Stimulated activated naive CD8-positive, alpha-beta T cell treated with anti-CD3 and anti-CD28 coated beads, Interleukin-15, Interleukin-2, amounts not matched to agents 100 U/mL and 50 U/mL, for 24 hours (primary cell): ENCODE results near the gene ORC3.

Experiments used
- ATAC-seq: fragments of 150-1000 bp; cut with Tn5 transposase; one replicate; pipeline ENCODE4 v1.10.0; 2021
- DNase-seq: peaks from one replicate; pipeline ENCODE4 v3.0.0; 2021

Gene ORC3

GRCh38 chr6:87589693-87590416 lies at the start of gene ORC3, which contains the start of gene RARS2:
Gene ORC3 (plus strand): TSS chr6:87590135. CDS start chr6:87590169, 34 bp downstream.
Gene RARS2 (minus strand): TSS chr6:87589987. CDS start chr6:87589957, 30 bp downstream.
- ATAC-seq (peak; percentile 100), DNase-seq (peak; percentile 97)

- no peak for DNase-seq
Observed at GRCh38 chr6:87540539-87540938, 49.4 kb upstream of the ORC3 start.

GRCh38 chr6:87541041-87541440 lies 48.9 kb upstream of the ORC3 start:
- ATAC-seq (no peak), DNase-seq (no peak)

More at GRCh38 chr6:87540539-87540938, 49.4 kb upstream of the ORC3 start:
- no peak for ATAC-seq

DNA sequence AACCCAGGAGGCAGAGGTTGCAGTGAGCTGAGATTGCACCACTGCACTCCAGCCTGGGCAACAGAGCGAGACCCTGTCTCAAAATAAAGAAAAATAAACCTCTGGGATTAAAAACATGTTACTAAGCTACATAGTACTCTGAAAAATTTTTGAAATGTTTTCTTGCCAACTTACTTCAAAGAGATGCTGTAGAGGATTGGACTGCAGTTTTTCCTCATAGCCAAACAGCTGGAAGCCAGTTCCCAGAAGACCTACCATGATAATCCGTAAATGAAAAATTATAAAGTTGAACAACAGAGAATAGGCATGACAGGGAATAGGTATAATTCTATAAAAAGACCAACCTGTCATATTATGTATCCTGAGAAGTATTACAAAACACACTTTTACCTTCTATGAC lies 48.2 kb upstream of the ORC3 start:
- ATAC-seq (no peak), DNase-seq (no peak)

DNA sequence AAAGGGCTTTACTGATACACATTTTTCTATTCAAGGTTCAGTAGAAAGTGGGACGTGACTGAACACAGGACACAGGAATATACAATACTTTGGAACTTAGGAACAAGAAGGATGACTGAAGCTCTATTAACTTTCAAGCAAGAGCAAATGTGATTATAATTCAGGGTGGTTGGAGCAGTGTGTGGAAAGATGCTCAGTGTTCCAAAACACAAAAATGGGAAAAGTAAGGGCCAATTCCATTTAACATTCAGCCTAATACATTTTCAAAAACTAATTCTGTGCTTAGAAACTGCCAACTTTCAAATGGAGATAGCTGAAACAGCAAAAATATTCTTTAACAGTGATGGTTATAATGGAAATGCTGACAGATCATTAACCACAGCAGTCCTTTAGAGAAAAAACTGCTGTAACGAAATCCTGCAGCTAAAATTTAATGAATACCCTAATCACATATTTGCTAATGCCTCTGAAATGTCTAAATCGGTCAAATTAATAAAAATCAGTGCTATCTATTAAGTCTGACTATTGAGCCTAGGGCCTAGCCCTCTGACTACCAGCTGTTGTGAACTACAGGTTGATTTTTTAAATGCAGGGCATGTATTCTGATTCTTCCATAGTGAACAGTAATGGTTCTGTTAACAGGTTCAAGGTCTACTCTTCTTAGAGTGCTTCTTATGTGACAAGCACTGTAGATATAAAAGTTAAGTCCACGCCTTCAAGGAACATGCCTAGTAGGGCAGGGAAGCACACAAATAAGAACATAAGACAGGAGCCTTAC lies 46.0 kb upstream of the ORC3 start:
- DNase-seq (no peak), ATAC-seq (no peak)

DNA sequence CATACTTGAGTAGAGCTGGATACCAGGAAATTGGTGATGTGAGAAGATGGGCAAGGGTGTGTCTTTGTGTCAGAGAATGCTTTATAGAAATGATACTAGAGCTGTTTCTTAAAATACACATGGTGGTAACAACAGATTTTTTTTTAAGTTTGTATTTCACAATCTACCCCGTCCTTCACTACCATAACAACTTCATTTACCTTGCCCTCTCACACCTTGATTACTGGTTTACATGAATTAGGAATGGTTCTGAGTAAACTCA lies 45.5 kb upstream of the ORC3 start:
- no peak for ATAC-seq
- DNase-seq, result no peak

DNA sequence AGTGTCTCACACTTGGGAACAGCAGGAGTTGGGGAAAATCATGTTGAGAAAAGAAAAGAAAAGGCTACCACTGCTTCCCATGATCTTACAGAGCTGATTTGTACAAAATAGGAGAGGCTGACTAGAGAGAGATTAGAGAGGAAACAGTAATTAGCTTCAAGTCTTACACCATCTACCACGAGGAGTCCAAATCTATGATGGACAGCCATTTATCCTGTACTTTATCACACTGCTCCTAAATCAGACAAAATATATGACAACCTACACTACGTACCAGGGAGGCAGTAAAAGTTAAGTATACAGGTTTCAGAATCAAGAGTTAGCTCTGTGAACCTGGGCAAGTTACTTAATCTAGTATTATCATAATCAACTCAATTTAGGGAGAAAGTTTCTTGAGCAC lies 38.1 kb upstream of the ORC3 start:
- DNase-seq (no peak), ATAC-seq (no peak)

- DNase-seq (no peak), ATAC-seq (no peak)
Observed at GRCh38 chr6:87553159-87553765, 36.7 kb upstream of the ORC3 start.

- ATAC-seq, result no peak
- no peak for DNase-seq
Observed at GRCh38 chr6:87555506-87555905, 34.4 kb upstream of the ORC3 start.

- no peak for DNase-seq
- no peak for ATAC-seq
Observed at GRCh38 chr6:87558446-87558845, 31.5 kb upstream of the ORC3 start.

DNA sequence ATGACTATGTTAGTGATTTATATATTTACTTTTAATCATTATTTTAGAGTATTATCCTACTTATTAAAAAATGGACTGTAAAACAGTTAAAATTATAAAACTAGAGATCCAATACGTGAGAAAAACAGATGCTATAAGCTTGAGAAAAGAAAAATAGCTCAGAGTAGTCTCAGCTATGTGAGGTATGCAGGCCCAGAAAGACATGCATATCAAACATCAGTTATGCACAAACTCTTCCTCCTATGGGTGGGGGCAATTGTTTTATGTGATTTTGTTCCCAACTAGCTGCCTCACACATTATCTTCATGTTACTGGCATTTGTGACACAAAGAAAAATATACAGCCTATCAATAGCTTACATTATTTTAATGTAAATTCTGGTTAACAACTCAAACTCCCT lies 28.9 kb upstream of the ORC3 start:
- no peak for DNase-seq
- no peak for ATAC-seq

DNA sequence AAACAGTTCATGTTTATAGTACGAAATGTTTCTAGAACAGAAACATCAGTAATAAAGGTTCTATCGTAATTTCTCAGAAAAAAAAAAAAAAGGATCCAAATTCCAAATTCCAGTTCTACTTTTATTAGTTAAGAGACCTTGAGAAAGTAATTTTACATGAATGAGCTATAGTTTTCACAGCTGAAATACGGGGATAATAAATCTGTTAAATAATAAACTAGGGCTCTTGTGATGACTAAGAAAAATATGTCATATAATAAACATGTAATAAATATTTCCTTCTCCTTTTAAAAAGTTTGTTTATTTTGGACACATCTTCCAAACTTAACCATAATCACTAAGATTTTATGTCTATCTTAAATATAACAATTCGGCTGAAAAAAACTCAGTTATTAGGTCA lies 17.9 kb upstream of the ORC3 start:
- ATAC-seq (no peak), DNase-seq (no peak)

DNA sequence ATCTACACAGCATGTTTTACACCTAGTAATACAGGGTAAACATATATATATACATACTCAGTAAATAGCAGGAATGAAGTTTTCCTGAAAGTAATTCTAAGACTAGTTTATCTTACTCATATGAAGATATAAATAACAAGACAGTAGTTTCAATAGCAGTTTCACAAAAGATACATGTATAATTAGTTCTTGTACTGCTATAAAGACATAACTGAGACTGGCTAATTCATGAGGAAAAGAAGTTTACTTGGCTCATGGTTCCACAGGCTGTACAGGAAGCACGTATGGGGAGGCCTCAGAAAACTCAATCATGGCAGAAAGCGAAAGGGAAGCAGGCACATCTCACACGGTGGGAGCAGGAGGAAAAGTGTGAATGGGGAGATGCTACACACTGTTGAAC lies 17.1 kb upstream of the ORC3 start:
- ATAC-seq, result no peak

DNA sequence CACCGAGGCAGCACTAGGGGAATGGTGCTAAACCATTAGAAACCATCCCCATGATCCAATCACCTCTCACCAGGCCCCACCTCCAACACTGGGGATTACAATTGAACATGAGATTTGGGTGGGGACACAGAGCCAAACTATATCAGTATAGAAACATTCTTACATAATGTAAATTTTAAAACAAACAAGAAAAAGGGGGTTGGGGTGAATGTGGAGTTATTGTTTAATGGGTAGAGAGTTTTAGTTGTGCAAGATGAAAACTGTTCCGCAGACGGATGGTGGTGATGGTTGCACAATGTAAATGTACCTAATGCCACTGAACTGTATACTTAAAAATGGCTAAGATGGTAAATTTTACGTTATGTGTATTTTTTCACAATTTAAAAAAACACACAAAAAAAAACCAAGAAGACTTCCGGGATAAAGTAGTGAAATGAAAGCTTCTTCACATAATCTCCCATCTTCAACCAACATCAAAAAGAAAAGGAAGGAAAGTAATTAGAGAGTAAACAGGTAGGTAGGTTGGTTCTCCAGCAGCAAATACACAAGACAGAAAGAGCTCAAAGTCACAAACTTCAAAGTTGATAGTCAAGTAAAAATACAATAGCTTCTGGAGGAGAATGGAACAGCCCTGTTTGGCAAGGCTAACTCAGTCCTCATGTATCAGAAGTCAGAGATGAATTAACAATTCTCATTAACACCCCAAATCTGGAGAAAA lies 16.5 kb upstream of the ORC3 start:
- DNase-seq (no peak), ATAC-seq (no peak)

More for the DNA sequence above, 17.1 kb upstream of the ORC3 start:
- DNase-seq, result no peak

DNA sequence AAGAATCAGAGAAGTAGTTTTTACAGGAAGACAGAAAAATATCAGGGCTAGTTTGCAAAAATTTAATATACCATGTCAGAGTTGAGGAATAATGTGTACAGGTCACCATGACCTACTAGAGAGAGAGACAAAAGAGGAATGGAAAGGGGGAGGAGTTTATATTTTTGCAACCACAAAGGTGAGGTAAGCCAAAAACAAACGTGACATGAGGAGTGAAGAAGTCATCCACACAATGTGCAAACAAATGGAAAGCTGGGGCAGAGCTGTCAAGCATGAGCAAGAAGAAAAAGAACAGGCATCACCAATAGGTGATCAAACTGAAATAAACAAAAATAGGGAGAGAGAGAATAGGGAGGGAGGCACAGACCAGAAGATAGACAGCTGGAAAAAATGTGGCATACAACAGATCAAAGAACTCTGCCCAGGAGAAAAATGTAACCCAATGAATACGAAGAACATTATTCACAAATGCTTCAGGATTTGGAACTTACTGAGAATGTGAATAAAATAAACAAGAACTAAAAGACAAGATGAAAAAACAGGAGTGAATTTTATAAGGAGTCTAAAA lies 15.6 kb upstream of the ORC3 start:
- no peak for ATAC-seq
- no peak for DNase-seq

- ATAC-seq (no peak), DNase-seq (no peak)
Observed at GRCh38 chr6:87575423-87575822, 14.5 kb upstream of the ORC3 start.

DNA sequence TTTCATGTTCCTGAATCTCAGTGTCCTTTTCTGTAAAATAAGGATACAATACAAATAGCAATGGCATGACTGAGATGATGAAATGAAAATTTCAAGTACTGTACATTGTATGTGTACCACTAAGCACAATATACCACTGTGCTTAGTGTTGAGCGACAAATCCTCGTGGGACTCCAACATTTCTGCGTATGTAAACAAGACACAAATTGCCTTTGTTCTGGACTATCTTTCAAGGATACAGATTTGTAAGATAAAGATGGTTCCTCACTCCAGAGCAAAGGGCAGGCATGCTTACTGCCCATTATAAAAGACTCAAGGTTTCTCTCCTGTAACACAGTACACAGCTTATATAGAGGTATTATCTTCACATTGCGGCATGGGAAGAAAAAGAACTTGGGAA lies 6.1 kb upstream of the ORC3 start:
- ATAC-seq (no peak), DNase-seq (no peak)

DNA sequence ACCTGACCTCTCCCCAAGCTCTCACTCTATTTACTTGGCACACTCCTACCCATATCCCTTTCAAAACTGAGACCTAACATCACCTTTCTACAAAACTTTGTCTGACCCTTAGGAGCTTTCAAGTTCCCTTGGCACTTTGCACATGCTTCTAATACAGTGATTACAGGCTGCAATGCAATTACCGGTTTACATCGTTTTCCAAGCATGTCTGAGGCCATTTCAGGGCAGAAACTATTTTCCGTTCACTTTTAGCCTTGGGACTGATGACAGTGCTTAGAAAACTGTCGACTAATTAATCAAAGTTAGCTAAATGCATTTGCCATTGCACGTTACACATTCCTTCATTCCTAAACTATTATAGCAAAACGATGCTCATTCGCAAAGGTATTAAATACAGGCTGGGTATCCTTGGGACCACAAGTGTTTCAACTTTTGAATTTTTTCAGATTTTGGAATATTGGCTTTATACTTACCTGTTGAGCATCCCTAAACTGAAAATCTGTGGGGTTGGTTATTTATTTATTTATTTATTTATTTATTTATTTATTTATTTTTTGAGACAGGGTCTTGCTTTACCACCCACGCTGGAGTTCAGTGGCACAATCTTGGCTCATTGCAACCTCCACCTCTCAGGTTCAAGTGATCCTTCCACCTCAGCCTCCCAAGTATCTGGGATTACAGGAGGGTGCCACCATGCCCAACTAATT lies 3.4 kb upstream of the ORC3 start:
- DNase-seq (no peak), ATAC-seq (no peak)

- DNase-seq (no peak), ATAC-seq (no peak)
Observed at GRCh38 chr6:87588756-87589407, 1.1 kb upstream of the ORC3 start.

DNA sequence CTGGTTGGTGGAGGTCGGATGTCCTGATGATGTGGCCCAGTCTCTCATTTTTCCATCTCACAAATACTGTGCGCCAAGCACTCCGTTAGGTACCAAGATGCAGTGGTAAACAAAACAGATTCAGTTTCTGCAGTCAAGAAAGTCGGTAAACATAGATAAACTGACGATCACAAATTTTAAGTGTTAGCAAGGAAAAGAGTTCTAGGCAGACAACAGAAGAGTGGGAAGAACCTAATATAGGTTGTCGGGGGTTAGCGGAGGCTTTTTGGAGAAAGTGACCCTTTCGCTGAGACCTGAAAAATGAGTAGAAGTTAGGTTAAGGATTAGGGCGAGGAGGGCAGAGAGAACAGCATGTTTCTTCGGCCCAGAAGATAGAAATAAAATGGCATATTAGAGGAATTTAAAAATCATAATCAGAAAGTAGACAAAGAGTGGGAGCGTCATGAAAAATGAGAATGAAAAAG lies 514 bp downstream of the ORC3 start:
- no peak for DNase-seq
- no peak for ATAC-seq

GRCh38 chr6:87590990-87591389 lies 1.1 kb downstream of the ORC3 start:
- no peak for DNase-seq
- ATAC-seq, result no peak
